COLO668 (cell line): ENCODE measurements around the gene MEGF8.

Experiments
- DNase-seq: peaks from one replicate; lab custom pipeline; 2025; ENCODE audit not compliant: unreplicated experiment; lab: John Stamatoyannopoulos, UW

Gene MEGF8

DNA sequence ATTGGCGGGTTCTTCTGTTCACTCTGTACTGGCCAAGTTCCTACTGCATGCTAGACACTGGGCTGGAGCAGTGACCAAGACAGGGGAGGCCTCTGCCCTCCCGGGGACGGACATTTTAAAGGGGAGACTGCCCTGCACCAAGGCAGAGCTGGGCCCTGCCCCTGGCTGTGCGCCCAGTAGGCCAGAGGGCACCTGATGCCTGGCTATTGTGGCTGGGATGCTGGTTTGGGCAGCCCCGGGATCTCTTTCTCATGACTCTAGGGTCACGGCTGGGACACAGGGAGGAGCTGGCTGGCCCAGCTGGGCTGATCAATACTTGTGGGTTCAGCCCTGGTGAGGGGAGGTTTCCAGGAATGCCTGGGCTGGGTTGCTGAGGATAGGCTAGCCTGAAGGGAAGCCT is 84.0 kb downstream of the MEGF8 start:
- no peak for DNase-seq

DNA sequence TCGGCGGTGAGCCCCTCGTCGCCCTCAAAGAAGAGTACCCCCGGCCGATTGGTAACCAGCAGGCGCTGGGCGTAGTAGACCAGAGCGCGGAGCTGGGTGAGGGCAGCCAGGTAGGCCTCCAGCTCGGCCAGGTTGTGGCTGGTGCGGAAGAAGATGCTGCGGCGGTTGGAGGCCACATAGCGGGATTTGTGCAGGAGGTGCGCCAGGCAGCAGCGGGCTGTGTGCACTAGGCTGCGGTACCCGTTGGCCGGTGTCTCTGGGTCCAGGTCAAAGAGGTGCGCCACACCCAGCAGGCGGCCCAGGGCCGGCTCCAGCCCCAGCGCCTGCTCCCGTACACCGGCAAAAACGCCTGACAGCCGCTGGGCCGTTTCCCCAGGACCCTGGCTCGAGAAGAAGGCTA is 84.9 kb downstream of the MEGF8 start:
- no peak for DNase-seq

DNA sequence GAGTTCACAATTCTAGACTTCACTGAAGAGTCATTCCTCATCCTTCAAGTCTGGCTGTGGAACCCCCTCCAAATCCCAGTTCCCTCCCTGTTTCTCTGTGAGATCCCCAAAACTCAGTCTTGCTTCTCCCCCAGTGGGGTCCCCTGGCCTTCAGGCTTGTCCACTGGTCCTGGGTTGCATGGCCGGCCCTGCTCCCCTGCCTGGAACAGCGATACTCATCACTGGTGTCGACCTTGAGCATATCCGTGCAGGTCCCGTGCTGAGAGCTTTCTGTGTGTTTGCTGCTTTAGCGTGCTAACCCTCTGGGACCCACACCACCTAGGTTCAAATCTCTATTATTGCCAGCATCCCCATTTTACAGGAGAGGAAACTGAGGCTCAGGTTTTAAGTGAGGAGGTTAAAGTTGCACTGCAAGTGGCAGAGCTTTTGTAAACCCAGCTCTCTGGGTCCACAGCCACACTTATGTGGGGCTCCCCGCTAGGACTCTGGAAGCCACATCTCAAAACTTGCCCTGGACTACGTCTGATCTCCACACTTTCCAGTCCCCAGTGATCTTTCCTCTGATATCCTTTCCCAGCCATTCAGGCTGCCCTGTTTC is 86.2 kb downstream of the MEGF8 start:
- DNase-seq = no peak

DNA sequence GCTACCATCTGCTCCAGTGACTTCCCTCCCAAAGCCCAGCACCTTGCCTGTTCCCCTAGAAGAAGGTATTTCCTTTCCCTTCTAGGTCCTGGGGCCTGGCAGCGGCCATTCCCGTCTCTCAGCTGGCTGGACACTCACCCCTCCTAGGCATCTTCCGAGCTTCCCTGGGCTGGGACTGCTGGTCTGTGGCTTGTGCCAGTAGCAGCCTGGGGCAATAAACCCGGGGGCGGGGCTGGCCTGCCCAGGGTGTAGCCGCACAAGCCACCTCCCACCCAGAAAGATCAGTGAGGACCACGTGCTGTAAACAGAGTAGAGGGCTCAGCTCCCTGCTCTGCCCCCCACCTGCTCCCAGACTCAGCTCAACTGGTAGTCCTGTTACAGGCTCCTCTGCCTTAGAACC is 86.8 kb downstream of the MEGF8 start:
- peak; percentile 3 for DNase-seq

DNA sequence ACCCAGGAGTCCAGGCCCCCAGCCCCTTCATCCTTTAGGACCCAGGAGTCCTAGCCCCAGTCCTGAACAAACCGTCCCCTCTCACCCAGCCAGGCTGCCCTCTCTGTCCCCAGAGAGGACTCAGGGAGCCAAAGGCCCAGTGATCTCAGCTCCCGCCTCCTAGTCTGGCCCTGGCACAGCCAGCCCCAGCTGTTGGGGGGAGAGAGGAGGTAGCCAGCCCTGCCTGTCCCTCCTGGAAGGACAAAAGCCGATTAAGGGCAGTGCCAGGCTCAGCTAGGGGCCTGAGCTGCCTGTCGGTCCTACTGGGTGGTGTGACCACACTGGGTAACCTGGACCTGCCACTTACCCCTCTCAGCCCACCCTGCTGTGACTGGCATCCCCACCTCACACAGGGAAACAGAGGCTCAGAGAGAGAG is 87.2 kb downstream of the MEGF8 start:
- no peak for DNase-seq

DNA sequence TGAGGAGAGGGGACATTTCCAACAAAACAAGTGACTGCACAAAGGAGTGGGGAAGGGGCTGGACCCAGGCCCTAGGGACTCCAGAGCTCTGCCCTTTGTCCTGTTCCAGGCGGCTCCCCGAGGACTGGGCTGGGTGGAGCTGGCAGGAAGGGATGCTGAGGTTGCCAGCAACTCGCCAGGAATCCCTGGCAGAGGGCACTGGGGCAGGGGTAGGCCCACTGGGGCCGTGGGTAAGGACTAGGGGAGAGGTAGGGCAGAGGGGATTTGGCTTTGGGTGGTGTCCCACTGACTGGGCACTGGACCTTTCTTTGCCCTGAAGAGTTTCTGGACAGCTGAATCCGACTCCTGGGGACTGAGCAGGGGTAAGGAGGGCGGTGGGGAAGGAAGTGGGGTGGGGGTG is 93.9 kb downstream of the MEGF8 start:
- DNase-seq = no peak

DNA sequence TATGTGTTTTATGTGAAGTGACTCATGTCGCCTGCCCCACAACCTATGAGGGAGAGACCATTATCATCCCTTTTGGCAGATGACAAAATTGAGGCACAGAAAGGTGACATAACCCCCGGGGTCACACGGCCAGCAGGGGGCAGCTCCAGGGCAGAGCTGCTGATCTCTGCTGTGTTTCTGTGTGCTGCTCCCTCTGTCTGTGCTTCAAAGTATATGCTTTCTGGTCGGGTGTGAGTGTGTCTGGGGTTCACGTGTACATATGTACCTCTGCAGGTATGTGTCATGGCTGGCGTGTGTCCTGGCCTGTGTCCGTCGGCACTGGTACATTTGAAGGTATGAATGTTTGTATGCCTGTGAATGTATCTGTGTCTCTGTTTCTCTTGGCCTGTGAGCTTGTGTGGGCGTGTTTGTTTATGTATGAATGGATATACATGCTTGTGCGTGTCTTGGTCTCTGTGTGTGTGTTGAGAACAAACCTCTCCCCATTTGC is 94.7 kb downstream of the MEGF8 start:
- DNase-seq = peak; percentile 57

DNA sequence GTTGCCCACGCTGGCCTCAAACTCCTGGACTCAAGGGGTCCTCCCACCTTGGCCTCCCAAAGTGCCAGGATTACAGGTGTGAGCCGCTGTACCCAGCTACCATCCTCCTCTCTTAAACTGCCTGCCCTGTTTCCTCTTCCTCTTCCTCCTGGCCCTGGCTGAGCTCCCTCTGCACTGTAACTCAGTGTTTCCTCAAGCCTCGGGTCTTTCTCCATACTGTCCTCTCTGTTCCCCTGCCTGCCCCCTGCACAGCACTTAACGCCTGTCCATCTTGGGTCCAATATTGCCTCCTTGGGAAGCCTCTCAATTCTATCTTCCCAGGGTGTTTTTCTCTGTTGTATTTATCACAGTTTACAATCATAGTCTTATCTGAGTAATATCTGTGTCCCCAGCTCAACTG is 95.7 kb downstream of the MEGF8 start:
- DNase-seq = no peak

DNA sequence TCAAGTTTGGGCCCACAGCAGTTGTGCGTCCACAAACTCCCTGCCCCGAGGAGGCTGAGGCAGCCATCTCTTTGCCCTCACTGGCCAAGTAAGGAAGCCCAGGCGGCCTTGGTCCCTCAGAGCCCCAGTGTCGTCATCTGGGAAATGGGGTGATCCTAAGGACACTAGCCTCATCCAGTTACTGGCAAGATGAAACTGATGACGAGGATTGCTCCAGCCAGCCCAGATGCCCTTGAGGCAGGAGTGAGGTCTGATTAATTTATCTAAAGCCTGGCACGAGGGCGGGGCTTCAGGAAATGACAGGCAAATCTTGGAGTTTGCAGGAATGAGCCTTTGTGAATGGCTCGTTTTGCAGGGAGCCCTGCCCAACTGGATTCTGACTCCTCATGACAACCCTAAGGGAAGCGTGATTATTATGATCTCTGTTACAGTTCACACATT is 96.2 kb downstream of the MEGF8 start:
- no peak for DNase-seq

DNA sequence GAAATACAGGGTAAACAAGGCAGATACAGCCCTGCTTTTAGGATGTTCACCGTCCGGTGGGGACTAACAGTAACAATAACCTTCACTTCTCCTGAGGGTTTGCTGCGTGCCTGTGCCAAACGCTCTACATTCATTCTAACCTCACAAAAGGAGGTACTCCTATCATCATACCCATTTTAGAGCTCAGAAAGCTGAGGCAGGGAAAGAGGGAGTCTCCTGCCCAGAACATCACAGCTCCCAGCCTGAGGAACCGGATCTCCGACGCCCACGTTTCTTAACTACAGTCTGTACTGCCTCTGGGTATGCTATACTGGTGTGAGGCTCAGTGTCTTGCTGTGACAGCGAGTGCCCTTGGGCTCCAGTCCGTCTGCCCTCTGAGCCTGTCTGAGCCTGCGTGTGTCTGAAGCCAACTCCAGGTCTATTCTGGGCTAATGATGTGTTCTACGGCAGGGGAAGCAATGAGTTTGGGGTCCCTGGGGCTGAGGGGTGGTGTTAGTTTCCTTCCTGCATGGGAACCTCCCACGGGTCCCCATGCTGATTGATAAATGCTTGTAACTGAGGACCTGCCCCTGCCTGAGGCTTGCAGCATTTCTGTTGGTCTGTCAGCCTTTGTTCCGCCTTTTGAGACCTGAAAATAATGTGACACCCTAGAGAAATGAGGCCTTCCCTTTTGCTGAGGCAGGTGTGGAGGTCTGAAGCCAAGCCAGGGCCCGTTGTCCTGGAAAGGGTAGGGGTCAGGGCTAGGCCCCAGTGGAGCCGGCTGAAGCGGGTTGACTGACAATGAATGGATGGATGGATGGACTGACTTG is 96.9 kb downstream of the MEGF8 start:
- DNase-seq = no peak

DNA sequence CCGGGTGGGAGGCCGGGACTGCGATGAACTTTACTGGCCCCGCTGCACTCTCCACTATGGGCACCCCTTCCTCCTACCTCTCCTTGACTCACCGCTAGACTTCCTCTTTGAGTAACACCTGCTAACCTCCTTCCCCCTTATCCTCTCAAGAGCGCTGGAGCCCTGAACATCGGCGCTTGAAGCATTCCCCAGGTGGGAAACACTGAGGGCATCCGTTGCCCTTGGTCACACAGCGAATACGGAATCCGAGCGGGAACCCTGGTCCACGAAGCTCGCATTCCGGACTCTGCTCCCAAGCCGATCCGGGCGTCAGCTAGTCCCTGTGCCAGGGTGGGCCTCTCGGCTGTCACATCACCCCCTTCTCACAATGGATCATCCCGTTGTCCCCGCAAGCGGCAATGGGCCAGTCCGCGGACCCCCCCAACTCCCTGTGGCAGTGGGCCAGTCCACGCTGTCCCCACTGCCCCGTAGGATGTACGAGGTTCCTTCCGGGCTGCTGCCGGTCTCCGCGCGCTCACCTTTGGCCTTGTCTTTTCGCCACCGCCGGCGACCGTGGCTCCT is 97.5 kb downstream of the MEGF8 start:
- DNase-seq = peak; percentile 63

DNA sequence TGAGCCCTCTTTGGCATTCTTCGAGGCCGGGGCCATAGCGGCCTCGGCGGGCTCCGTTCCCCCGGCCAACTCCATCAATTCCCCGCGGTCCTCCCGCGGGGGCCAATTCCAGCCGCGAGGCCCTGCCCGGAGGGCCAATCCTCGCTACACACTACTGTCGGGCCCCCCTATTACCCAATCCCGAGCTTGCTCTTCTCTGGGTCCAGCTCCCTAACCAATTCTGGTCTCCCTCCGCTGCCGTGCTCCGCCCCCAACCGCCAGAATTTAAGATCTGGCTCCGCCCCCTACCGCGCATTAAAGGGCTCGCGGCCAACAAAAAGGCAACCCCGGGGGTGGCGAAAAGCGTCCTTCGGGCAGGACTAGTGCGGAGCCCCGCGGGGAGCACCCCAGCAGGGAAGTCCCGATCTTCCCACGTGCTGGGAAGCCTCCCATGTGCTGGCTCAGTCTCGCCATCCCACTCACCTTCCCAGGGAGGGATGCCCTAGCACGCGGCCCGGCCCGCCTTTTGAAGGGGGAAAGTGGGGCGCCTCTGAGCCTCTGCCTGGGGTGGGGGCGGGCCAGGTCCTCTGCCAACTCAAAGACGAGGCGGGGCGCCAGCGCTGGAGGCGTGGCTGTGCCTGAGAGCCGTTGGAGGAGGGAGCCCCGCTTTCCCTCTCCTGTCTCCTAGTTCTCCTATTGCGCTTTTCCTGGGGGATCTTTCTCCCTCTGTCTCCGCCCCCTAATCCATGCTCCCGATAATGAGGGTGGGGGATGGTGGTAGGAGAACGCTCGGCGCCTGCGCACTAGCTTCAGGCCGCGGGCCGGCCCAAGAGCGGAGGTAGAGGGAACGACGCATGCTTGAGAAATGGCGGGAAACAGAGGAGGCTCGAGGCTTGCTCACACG is 98.3 kb downstream of the MEGF8 start:
- DNase-seq = peak; percentile 86

DNA sequence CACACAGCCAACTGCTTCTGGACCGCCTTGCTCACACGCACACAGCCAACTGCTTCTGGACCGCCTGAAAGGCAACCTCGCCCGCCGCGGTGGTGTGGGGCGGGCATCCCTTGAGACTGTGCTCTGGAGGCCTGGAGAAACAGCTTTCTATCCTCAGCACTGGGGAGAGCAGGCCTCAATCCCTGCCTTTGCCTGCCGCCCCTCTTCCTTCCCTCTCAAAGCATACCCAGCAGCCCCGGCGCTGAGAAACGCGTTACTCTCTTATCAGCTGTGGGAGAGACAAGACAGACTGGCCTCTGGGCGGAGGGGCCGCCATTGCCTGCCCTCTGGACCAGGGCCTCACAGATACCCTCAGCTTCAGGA is 98.9 kb downstream of the MEGF8 start:
- no peak for DNase-seq

DNA sequence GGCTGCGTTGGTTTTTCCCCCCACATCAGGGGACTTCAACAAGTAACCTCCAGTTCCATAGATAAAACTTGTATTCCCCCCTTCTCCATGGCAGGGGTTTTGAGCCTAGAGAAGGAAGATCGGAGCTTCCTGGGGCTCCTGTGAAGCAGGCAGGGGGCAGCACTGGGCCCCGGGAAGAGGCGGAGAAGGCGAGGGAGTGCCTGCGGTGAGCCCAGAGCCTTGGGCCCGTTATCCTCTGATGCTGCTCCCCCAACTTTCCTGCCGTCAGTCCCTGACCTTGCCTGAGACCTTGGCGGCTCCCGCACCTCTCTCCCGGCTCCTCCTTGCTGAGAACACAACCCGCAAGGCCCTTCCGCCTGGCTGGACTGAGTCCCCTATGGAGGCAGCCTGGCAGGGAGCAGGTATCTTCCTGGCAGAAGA is 99.3 kb downstream of the MEGF8 start:
- DNase-seq = no peak

DNA sequence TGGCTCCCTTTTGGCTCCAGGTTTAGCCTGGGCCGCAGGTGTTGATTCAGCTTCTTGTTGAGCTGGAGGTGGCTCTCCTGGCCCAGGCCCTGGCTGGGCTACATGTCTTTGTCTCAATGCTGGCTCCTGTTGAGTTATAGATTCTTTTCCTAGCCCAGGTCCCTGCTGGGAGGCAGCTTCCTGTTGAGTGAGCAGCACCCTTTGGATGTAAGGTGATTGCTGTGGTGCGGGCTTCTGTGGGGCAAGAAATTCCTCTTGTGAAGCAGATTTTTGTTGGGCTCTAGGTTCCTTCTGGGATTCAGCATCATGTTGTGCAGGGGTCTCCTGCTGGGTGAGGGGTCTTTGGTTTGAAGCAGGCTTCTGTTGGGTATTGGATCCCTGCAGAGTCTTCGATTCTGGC is 101.2 kb downstream of the MEGF8 start:
- DNase-seq = no peak

DNA sequence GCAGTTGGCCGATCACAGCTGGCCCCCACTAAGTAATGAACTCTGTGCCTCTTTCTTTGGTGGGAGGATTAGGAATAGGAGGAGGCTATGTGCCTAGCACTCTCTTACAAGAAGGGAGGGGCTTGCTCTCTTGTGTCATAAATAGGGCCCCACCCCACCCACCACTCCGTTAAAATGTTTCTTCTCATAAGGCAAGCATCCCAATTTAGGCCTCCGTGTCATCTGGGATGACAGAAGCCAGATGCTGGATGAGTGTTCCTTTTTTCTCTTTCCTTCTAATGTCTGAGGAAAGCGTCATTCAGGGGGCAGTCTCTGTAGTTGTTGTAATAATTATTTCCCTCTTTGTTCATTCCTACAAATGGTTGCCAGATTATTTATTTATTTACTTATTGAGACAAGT is 101.9 kb downstream of the MEGF8 start, which contains the start of gene LIPE:
TSS of gene LIPE (minus strand) at position 76 of the 400 bp plus-strand sequence. CDS start 239 bp downstream, outside the sequence.
- DNase-seq = no peak
